HCT116 (cell line): ENCODE data around the gene PLEKHG3. TPM values are rescaled to one million over a fixed set of nuclear protein-coding genes. Genes with fewer than 3 reads are reported as not detected.

ENCODE experiments used
- ATAC-seq: fragments of 200-7000 bp; cut with Tn5 transposase; 2 replicates; pipeline ENCODE4 v1.9.1; 2020; ENCODE audit warnings: mild to moderate bottlenecking, moderate library complexity
- BruUV-seq: library from RNA; stranded (reverse); fragments of 400-500 nt; replicated peaks from 2 replicates; lab custom pipeline; 2021; lab: Mats Ljungman, UMichigan
- CTCF ChIA-PET: fragments of 300-600 bp; sonication (Branson Sonifier 250); formaldehyde crosslinking; loops from one replicate; lab custom pipeline; 2021; ENCODE audit warnings: antibody characterized with exemption; lab: Charles Lee
- POLR2A ChIA-PET: fragments of 300-600, 350-600 bp; sonication (Branson Sonifier 250); formaldehyde crosslinking; loops from one replicate; lab custom pipeline; 2021; ENCODE audit warnings: antibody characterized with exemption; lab: Charles Lee
- RAD21 ChIA-PET, 2 experiments: fragments of 300-600 bp; sonication (Branson Sonifier 250); formaldehyde crosslinking; loops; one replicate each; lab custom pipeline; 2023; ENCODE audit warnings: low total read pairs in 2 of 2; ENCODE audit not compliant: uncharacterized antibody in 2 of 2, unreplicated experiment in 2 of 2, low non-redundant PET in 1 of 2; lab: Charles Lee
- DNase-seq: peaks from one replicate; pipeline ENCODE4 v3.0.0-alpha.2; 2010; ENCODE audit warnings: low read depth, low spot score
- H2AFZ ChIP-seq: fragments of 200-600 bp; shearing (Covaris generic), sonication (generic); 2 replicates; pipeline ENCODE4 v1.6.1; 2017; ENCODE audit warnings: low read depth, mixed run types, mixed read lengths, antibody characterized with exemption, low read length; ENCODE audit not compliant: poor library complexity, severe bottlenecking
- H3K27ac ChIP-seq: 2 replicates; pipeline ENCODE4 v1.5.1; 2012; ENCODE audit warnings: low read depth, low read length
- H3K27me3 ChIP-seq: fragments of 200-600 bp; sonication (generic); 2 replicates; pipeline ENCODE4 v1.6.1; 2016; ENCODE audit warnings: mixed run types, low read length, mixed read lengths; ENCODE audit not compliant: insufficient read depth
- H3K36me3 ChIP-seq, 2 experiments: fragments of 200-500 bp in 1 of 2; fragments of 200-600 bp in 1 of 2; sonication (Bioruptor generic) in 1 of 2; sonication (generic) in 1 of 2; 2 replicates each; pipeline versions ENCODE4 v1.5.1 to v1.6.1; 2014 to 2016; ENCODE audit warnings: low read length in 2 of 2, inconsistent platforms in 1 of 2, mixed read lengths in 1 of 2, mixed run types in 1 of 2; ENCODE audit not compliant: insufficient read depth in 2 of 2, control insufficient read depth in 1 of 2
- H3K4me1 ChIP-seq, 2 experiments: fragments of 200-600 bp in 1 of 2; sonication (generic) in 1 of 2; 2 replicates each; pipeline versions ENCODE4 v1.5.1 to v1.6.1; 2012 to 2017; ENCODE audit warnings: low read length in 2 of 2, inconsistent platforms in 1 of 2, mild to moderate bottlenecking in 1 of 2, mixed read lengths in 1 of 2, mixed run types in 1 of 2, moderate library complexity in 1 of 2; ENCODE audit not compliant: insufficient read depth in 2 of 2, control insufficient read depth in 1 of 2
- H3K4me2 ChIP-seq: fragments of 200-600 bp; sonication (generic); 2 replicates; pipeline ENCODE4 v1.6.1; 2017; ENCODE audit warnings: mixed run types, low read length, mixed read lengths
- H3K4me3 ChIP-seq, 2 experiments: fragments of 200-600 bp in 1 of 2; sonication (generic) in 1 of 2; replicated peaks in 1 of 2; 2 replicates each; pipeline ENCODE4 v1.5.1; 2011 to 2016; ENCODE audit warnings: low read length in 2 of 2, control low read depth in 1 of 2, low read depth in 1 of 2, mild to moderate bottlenecking in 1 of 2, mixed read lengths in 1 of 2, mixed run types in 1 of 2
- H3K79me2 ChIP-seq: fragments of 200-600 bp; sonication (generic); 2 replicates; pipeline ENCODE4 v1.6.1; 2017; ENCODE audit warnings: mild to moderate bottlenecking, mixed run types, low read length, moderate library complexity, mixed read lengths; ENCODE audit not compliant: insufficient read depth
- H3K9ac ChIP-seq: fragments of 200-600 bp; sonication (generic); 2 replicates; pipeline ENCODE4 v1.6.1; 2016; ENCODE audit warnings: low read length, mixed read lengths
- H3K9me2 ChIP-seq: fragments of 200-600 bp; sonication (generic), shearing (Covaris generic); 2 replicates; pipeline ENCODE4 v1.6.1; 2017; ENCODE audit warnings: mixed run types, mild to moderate bottlenecking, moderate library complexity; ENCODE audit not compliant: insufficient read depth
- H3K9me3 ChIP-seq, 2 experiments: fragments of 200-500 bp in 1 of 2; fragments of 200-600 bp in 1 of 2; sonication (Bioruptor generic) in 1 of 2; sonication (generic) in 1 of 2; 2 replicates each; pipeline ENCODE4 v1.6.1; 2014 to 2017; ENCODE audit warnings: low read length in 2 of 2, mixed read lengths in 2 of 2, inconsistent platforms in 1 of 2, low read depth in 1 of 2, mild to moderate bottlenecking in 1 of 2, mixed run types in 1 of 2, moderate library complexity in 1 of 2; ENCODE audit not compliant: control insufficient read depth in 1 of 2, insufficient read depth in 1 of 2
- H4K20me1 ChIP-seq: fragments of 200-600 bp; sonication (generic), shearing (Covaris generic); 2 replicates; pipeline ENCODE4 v1.6.1; 2017; ENCODE audit warnings: mixed run types, mild to moderate bottlenecking, moderate library complexity; ENCODE audit not compliant: insufficient read depth
- ATF3 ChIP-seq: IDR thresholded peaks from 2 replicates; pipeline ENCODE4 v1.6.1; 2012
- CEBPB ChIP-seq: IDR thresholded peaks from 2 replicates; pipeline ENCODE4 v1.6.1; 2012; ENCODE audit warnings: low read depth
- EGR1 ChIP-seq: IDR thresholded peaks from 2 replicates; pipeline ENCODE4 v1.6.1; 2012; ENCODE audit warnings: low read depth
- ELF1 ChIP-seq: IDR thresholded peaks from 2 replicates; pipeline ENCODE4 v1.6.1; 2012; ENCODE audit warnings: low read depth, borderline replicate concordance
- EZH2 ChIP-seq: fragments of 200-600 bp; sonication (generic); IDR thresholded peaks from 2 replicates; pipeline ENCODE4 v1.6.1; 2017; ENCODE audit warnings: antibody characterized with exemption, mixed run types
- EZH2phosphoT487 ChIP-seq: fragments of 200-600 bp; IDR thresholded peaks from 2 replicates; pipeline ENCODE4 v1.6.1; 2018; ENCODE audit warnings: antibody characterized with exemption, borderline replicate concordance
- POLR2A ChIP-seq: IDR thresholded peaks from 2 replicates; pipeline ENCODE4 v1.7.0; 2011; ENCODE audit warnings: borderline replicate concordance; ENCODE audit not compliant: insufficient read depth, insufficient read length; ENCODE audit errors: extremely low read depth
- SRF ChIP-seq: IDR thresholded peaks from 2 replicates; pipeline ENCODE4 v1.6.1; 2012; ENCODE audit warnings: low read depth
- TCF7L2 ChIP-seq: IDR thresholded peaks from 2 replicates; pipeline ENCODE4 v1.7.0; 2011; ENCODE audit warnings: borderline replicate concordance, inconsistent platforms; ENCODE audit not compliant: insufficient read depth, insufficient read length; ENCODE audit errors: extremely low read depth
- ZBTB33 ChIP-seq: IDR thresholded peaks from 2 replicates; pipeline ENCODE4 v1.6.1; 2011; ENCODE audit warnings: mild to moderate bottlenecking, low read length, moderate library complexity; ENCODE audit not compliant: insufficient replicate concordance; ENCODE audit errors: extremely low read depth
- ZFX ChIP-seq: fragments of 450-650 bp; IDR thresholded peaks from 2 replicates; pipeline ENCODE4 v1.6.1; 2017
- ZNF274 ChIP-seq: fragments of 200-500 bp; sonication (Bioruptor generic); IDR thresholded peaks from 2 replicates; pipeline ENCODE4 v1.6.1; 2014; ENCODE audit warnings: mild to moderate bottlenecking, low read depth, low read length, inconsistent platforms
- intact Hi-C: fragments of 100-400 bp; cut with micrococcal nuclease; formaldehyde crosslinking; loops from 2 replicates; pipeline ENCODE4 v1.10.0; 2022
- total RNA-seq: library from RNA; stranded (reverse); gene quantifications from one replicate; pipeline ENCODE4 v1.2.1, GENCODE V29; 2021; ENCODE audit not compliant: unreplicated experiment

PLEKHG3 gene
- total RNA-seq, 1 experiment from 2014 or later, result 55.6 TPM

- CTCF ChIA-PET, result no interaction called here
- Histone ChIP-seq H3K4me3 (no peak overlapping the region), H3K27ac (no peak overlapping the region), H4K20me1 (no peaks in the 10 kb centered on the region), H3K9ac (no peak overlapping the region), H2AFZ (no peak overlapping the region)
- BruUV-seq, result no TSS peak
- TF ChIP-seq ZNF274, result no peak
- no peak for TF ChIP-seq SRF
- no peak for TF ChIP-seq EZH2phosphoT487
- no peak for TF ChIP-seq ELF1
- no peak for TF ChIP-seq POLR2A
- TF ChIP-seq CEBPB, result no peak
- TF ChIP-seq ZFX, result no peak
- no peak for TF ChIP-seq ZBTB33
- no peak for TF ChIP-seq TCF7L2
- TF ChIP-seq EGR1, result no peak
- TF ChIP-seq EZH2, result no peak
- TF ChIP-seq ATF3, result no peak
- TF ChIP-seq, all 23 proteins: peak for 0
- ATAC-seq (no peak), DNase-seq (no peak)
- no peaks in the 10 kb centered on the region for H3K4me1 ChIP-seq
- H3K36me3 ChIP-seq, result peaks cover 17 to 19% of the 10 kb centered on the region in 2 experiments
- H3K4me2 ChIP-seq, result no peak overlapping the region
- H3K9me2 ChIP-seq, result no peaks in the 10 kb centered on the region
- no peaks in the 10 kb centered on the region for H3K79me2 ChIP-seq
- POLR2A ChIA-PET, result no interaction called here
- no peaks in the 10 kb centered on the region for H3K27me3 ChIP-seq
- H3K9me3 ChIP-seq, result no peaks in the 10 kb centered on the region
- RAD21 ChIA-PET, result no interaction called here
- intact Hi-C loops, result no loop called here
Observed at GRCh38 chr14:64746298-64747250, 42.4 kb downstream of the PLEKHG3 start.
